Gastrocnemius medialis (tissue), 4 donors: ENCODE measurements around the gene FAM174B. TPM values are rescaled to one million over a fixed set of nuclear protein-coding genes. Genes with fewer than 3 reads are reported as not detected.

Source experiments
- ATAC-seq, 2 donors: fragments of 150-250 bp; one replicate each; pipeline ENCODE4 v1.9.1; 2016
- DNase-seq, 2 donors: peaks; one replicate each; pipeline ENCODE4 v3.0.0-alpha.2; 2019
- H3K27ac ChIP-seq, 4 donors: fragments of 200-600 bp; sonication (generic); 1 replicate in 1 of 4; 2 replicates in 3 of 4; pipeline ENCODE4 v1.5.1; 2016 to 2018; ENCODE audit warnings: mild to moderate bottlenecking in 2 of 4, moderate library complexity in 1 of 4
- H3K27me3 ChIP-seq, 3 donors: fragments of 200-600 bp; sonication (generic) in 2 of 3; 1 replicate in 1 of 3; 2 replicates in 2 of 3; pipeline versions ENCODE4 v1.5.1 to v1.6.0; 2016 to 2019; ENCODE audit warnings: mild to moderate bottlenecking in 1 of 3, moderate library complexity in 1 of 3
- H3K36me3 ChIP-seq, 2 donors: fragments of 200-600 bp; sonication (generic) in 1 of 2; one replicate each; pipeline ENCODE4 v1.5.1; 2017 to 2018
- H3K4me1 ChIP-seq, 2 donors: fragments of 200-600 bp; sonication (generic) in 1 of 2; one replicate each; pipeline ENCODE4 v1.5.1; 2016 to 2017; ENCODE audit warnings: mild to moderate bottlenecking in 2 of 2
- H3K4me3 ChIP-seq, 4 donors: fragments of 200-600 bp; sonication (generic) in 3 of 4; 1 replicate in 1 of 4; 2 replicates in 3 of 4; pipeline ENCODE4 v1.5.1; 2016 to 2019; ENCODE audit warnings: mild to moderate bottlenecking in 2 of 4
- H3K9me3 ChIP-seq, 3 donors: fragments of 200-600 bp; sonication (generic) in 2 of 3; 1 replicate in 1 of 3; 2 replicates in 2 of 3; pipeline ENCODE4 v1.5.1; 2016 to 2019
- CTCF ChIP-seq, 5 experiments: fragments of 450-650 bp in 3 of 5; fragments of 200-600 bp in 2 of 5; sonication (generic) in 2 of 5; IDR thresholded peaks in 4 of 5; conservative IDR thresholded peaks in 1 of 5; 1 replicate in 4 of 5; 2 replicates in 1 of 5; pipeline ENCODE4 v1.5.1; 2016 to 2019; ENCODE audit warnings: antibody characterized with exemption in 5 of 5, mild to moderate bottlenecking in 3 of 5, moderate library complexity in 3 of 5
- POLR2A ChIP-seq, 2 donors: fragments of 450-650 bp; IDR thresholded peaks; one replicate each; pipeline ENCODE4 v1.6.1; 2017; ENCODE audit warnings: antibody characterized with exemption in 2 of 2, mild to moderate bottlenecking in 2 of 2, moderate library complexity in 2 of 2
- in situ Hi-C, 4 donors: fragments of 200-750 bp; cut with MboI; loops; one replicate each; pipeline versions ENCODE4 v1.15.0 to v1.8.0; 2017; ENCODE audit warnings: low sequenced_read_pairs in 4 of 4
- intact Hi-C: fragments of 100-400 bp; cut with DNase I; formaldehyde crosslinking; loops from one replicate; pipeline ENCODE4 v1.15.1; 2023; ENCODE audit warnings: low total_unique reads
- total RNA-seq, 4 donors: library from RNA; depleted of rRNA; stranded (reverse); fragments of >200 nt; gene quantifications; one replicate each; pipeline versions ENCODE4 v1.1.0 to v1.2.3, GENCODE V29; 2016

Gene FAM174B
- total RNA-seq, 4 donors from 2014 or later: 7.6 to 22.5 (median 11.6) TPM

DNA sequence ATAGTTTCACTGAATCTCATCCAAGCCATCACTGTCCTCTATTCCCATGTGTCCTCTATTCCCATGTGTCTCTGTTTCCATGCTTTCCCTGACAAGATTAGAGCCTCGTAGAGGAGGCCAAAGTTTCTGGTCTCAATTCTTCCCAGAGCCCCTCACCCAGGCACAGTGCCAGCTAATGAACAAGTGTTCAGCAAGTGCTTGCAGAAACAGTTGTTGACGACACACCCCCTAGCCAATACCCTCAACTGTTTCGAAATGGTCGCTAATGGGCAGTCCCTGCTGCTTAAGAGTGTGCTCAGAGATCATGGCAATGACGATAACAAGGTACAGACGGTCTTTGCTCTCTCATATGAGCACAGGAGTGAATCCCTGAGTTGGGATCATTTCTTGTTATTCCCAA, 73.4 kb downstream of the FAM174B start:
- Histone ChIP-seq H3K27ac (no peak overlapping the region), H3K9me3 (no peaks in the 10 kb centered on the region), H3K36me3 (no peaks in the 10 kb centered on the region), H3K27me3 (no peaks in the 10 kb centered on the region), H3K4me3 (no peak overlapping the region), H3K4me1 (no peaks in the 10 kb centered on the region)
- in situ Hi-C loops: no loop called here
- intact Hi-C loops: no loop called here
- DNase-seq (no peak), ATAC-seq (no peak)
- TF ChIP-seq POLR2A (IDR thresholded peaks at IDR 0.05) (no peak), CTCF (IDR thresholded peaks at IDR 0.05 in 4 of 5, conservative IDR thresholded peaks at IDR 0.05 in 1 of 5) (no peak)

DNA sequence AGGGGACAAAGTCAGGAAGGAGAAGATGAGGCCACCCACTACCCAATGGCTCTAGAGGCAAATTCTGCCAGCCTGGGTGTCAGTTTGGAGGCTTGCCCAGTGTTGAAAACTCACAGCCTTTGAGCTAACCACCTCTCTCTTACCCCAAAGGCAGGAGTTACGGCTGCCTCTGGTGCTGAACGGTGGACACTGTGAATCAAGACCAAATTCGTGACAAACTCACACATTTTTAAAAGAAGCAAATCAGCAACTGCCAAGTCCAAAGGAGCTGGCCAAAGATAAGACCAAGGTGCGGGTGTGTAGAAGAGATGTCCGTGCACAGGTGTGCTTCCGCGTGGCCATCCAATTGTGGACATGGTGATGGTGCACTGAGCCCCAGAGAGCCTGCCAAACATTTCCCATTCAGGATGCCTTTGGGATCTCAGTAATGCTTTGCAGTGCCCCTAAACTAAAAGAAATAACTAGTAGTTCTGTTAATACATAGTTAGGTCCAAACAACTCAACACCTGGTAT, 74.6 kb downstream of the FAM174B start:
- Histone ChIP-seq H3K4me1 (no peaks in the 10 kb centered on the region), H3K27ac (no peak overlapping the region), H3K4me3 (no peak overlapping the region), H3K27me3 (no peaks in the 10 kb centered on the region), H3K9me3 (no peaks in the 10 kb centered on the region), H3K36me3 (no peaks in the 10 kb centered on the region)
- ATAC-seq (no peak), DNase-seq (no peak)
- TF ChIP-seq POLR2A (IDR thresholded peaks at IDR 0.05): no peak
- TF ChIP-seq CTCF (IDR thresholded peaks at IDR 0.05 in 4 of 5, conservative IDR thresholded peaks at IDR 0.05 in 1 of 5): no peak
- intact Hi-C loops: no loop called here
- in situ Hi-C loops: no loop called here

- in situ Hi-C loops: no loop called here
Measured at GRCh38 chr15:92580521-92580920, 75.1 kb downstream of the FAM174B start.

DNA sequence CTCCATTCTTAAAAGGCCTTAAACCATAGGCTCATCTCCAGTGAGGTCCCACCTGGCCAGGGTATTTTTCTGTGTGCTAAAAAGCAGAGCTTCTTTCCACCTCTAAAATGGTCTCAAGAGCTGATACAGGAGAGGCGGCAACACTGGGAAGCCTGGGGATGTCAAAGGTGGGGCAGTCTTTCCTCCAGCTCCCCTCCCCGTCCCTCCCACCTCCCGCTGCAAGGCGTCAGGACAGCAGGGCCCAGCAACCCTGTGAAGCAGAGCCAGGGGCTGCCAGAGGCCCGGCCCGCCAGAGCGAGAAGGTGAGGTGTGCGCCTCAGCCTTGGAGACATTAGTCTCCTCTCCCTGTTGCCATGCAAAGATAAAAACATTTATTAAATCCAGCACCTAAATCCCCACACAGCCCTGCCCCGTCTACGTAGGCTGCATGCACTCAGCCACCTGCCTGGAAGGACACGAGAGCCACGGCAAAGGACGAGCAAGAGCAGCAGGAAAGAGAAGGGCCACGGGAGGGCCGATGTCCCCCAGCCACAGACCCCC, 75.6 kb downstream of the FAM174B start:
- in situ Hi-C loops (no loop called here), intact Hi-C loops (no loop called here)
- no peak overlapping the region for H3K4me3 ChIP-seq
- TF ChIP-seq POLR2A (IDR thresholded peaks at IDR 0.05): no peak
- TF ChIP-seq CTCF (IDR thresholded peaks at IDR 0.05 in 4 of 5, conservative IDR thresholded peaks at IDR 0.05 in 1 of 5): no peak
- H3K9me3 ChIP-seq: no peaks in the 10 kb centered on the region
- ATAC-seq (no peak), DNase-seq (no peak)
- no peaks in the 10 kb centered on the region for H3K36me3 ChIP-seq
- H3K27me3 ChIP-seq: no peaks in the 10 kb centered on the region
- H3K4me1 ChIP-seq: no peaks in the 10 kb centered on the region
- no peak overlapping the region for H3K27ac ChIP-seq

More at GRCh38 chr15:92580521-92580920, 75.1 kb downstream of the FAM174B start:
- H3K27ac ChIP-seq: no peak overlapping the region
- intact Hi-C loops: no loop called here
- H3K36me3 ChIP-seq: no peaks in the 10 kb centered on the region
- ATAC-seq (no peak), DNase-seq (no peak)
- H3K27me3 ChIP-seq: no peaks in the 10 kb centered on the region
- H3K4me3 ChIP-seq: no peak overlapping the region
- H3K4me1 ChIP-seq: no peaks in the 10 kb centered on the region
- TF ChIP-seq CTCF (IDR thresholded peaks at IDR 0.05 in 4 of 5, conservative IDR thresholded peaks at IDR 0.05 in 1 of 5) (no peak), POLR2A (IDR thresholded peaks at IDR 0.05) (no peak)
- no peaks in the 10 kb centered on the region for H3K9me3 ChIP-seq

DNA sequence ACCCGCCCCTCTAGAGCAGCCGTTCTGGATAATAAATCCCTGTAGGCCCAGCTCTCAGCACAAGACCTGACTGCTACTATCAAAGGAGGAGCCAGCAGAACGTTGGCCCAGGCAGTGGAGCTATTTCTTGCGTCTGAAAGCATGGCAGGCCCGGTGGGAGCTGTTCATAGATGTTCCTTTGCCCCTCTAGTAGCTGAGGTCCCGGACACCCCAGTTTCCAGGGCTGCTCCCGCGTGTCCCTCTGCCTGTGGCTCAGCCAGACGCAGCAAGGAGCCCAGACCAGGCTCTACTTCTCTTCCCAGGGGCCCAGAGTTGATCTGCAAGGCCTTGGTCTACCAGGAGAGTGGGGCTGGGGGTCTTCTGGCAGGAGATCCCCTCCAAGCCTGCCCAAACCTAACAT, 76.1 kb downstream of the FAM174B start:
- no peak overlapping the region for H3K4me3 ChIP-seq
- in situ Hi-C loops (no loop called here), intact Hi-C loops (no loop called here)
- no peaks in the 10 kb centered on the region for H3K27me3 ChIP-seq
- H3K36me3 ChIP-seq: no peaks in the 10 kb centered on the region
- DNase-seq (no peak), ATAC-seq (no peak)
- H3K4me1 ChIP-seq: no peaks in the 10 kb centered on the region
- H3K9me3 ChIP-seq: no peaks in the 10 kb centered on the region
- TF ChIP-seq CTCF (IDR thresholded peaks at IDR 0.05 in 4 of 5, conservative IDR thresholded peaks at IDR 0.05 in 1 of 5) (no peak), POLR2A (IDR thresholded peaks at IDR 0.05) (no peak)
- H3K27ac ChIP-seq: no peak overlapping the region
